A549 (cell line): ENCODE measurements around the gene TEX29. TPM values are rescaled to one million over a fixed set of nuclear protein-coding genes. Genes with fewer than 3 reads are reported as not detected.

Source experiments
- ATAC-seq, 2 experiments: fragments of 200-7000 bp in 1 of 2; fragments of >200 bp in 1 of 2; cut with Nextera tagmentation in 1 of 2; cut with Tn5 transposase in 1 of 2; 3 replicates each; pipeline versions ENCODE4 v1.8.0 to v1.9.1; 2018 to 2020; ENCODE audit warnings: mild to moderate bottlenecking in 1 of 2, moderate library complexity in 1 of 2
- CTCF ChIA-PET: fragments of 300-600 bp; sonication (Branson Sonifier 250); formaldehyde crosslinking; extraction: SDS; loops from one replicate; lab custom pipeline; 2021; ENCODE audit warnings: antibody characterized with exemption, inconsistent platforms; lab: Yijun Ruan, JAX
- POLR2A ChIA-PET: fragments of 350-600 bp; formaldehyde crosslinking; extraction: SDS; loops from one replicate; lab custom pipeline; 2021; ENCODE audit warnings: antibody characterized with exemption, inconsistent platforms; lab: Yijun Ruan, JAX
- DNase-seq, 2 experiments: peaks; one replicate each; pipeline versions ENCODE4 v3.0.0 to v3.0.0-alpha.2; 2011 to 2016; ENCODE audit warnings: low read depth in 1 of 2, low spot score in 1 of 2
- FAIRE-seq: peaks from 2 replicates; lab custom pipeline; 2011; peaks lifted over from hg19 to GRCh38; lab: Jason Lieb, UNC
- H3K27ac ChIP-seq, 2 experiments: fragments of >200 bp; sonication (Bioruptor Twin); formaldehyde crosslinking; 3 replicates each; pipeline ENCODE4 v1.5.1; 2016 to 2017
- H3K4me1 ChIP-seq: fragments of >200 bp; sonication (Bioruptor Twin); formaldehyde crosslinking; 3 replicates; pipeline ENCODE4 v1.6.1; 2016
- H3K4me2 ChIP-seq: fragments of >200 bp; sonication (Bioruptor Twin); formaldehyde crosslinking; 3 replicates; pipeline ENCODE4 v1.6.1; 2016
- H3K4me3 ChIP-seq: fragments of >200 bp; sonication (Bioruptor Twin); formaldehyde crosslinking; 3 replicates; pipeline ENCODE4 v1.5.1; 2016
- H3K9me3 ChIP-seq: fragments of >200 bp; sonication (Bioruptor Twin); formaldehyde crosslinking; 3 replicates; pipeline ENCODE4 v1.6.1; 2016
- BHLHE40 ChIP-seq: IDR thresholded peaks from 2 replicates; pipeline ENCODE4 v1.6.1; 2012; ENCODE audit warnings: low read depth, low read length, inconsistent platforms
- CBX2 ChIP-seq: fragments of 200-600 bp; sonication (generic); IDR thresholded peaks from 2 replicates; pipeline ENCODE4 v1.6.1; 2016; ENCODE audit warnings: low read depth, mild to moderate bottlenecking, borderline replicate concordance
- CBX8 ChIP-seq: fragments of 200-600 bp; sonication (generic); IDR thresholded peaks from 2 replicates; pipeline ENCODE4 v1.6.1; 2016
- CEBPB ChIP-seq, 2 experiments: fragments of >200 bp in 1 of 2; sonication (Bioruptor Twin) in 1 of 2; formaldehyde crosslinking in 1 of 2; IDR thresholded peaks; 2 replicates each; pipeline ENCODE4 v1.6.1; 2012 to 2016
- ESRRA ChIP-seq: fragments of 150-350 bp; IDR thresholded peaks from 2 replicates; pipeline ENCODE4 v1.6.1; 2014; ENCODE audit warnings: mild to moderate bottlenecking, low read length, borderline replicate concordance
- FOSB ChIP-seq: fragments of 250-450 bp; sonication (Bioruptor Pico); IDR thresholded peaks from 2 replicates; pipeline ENCODE4 v1.5.0; 2020; ENCODE audit warnings: mild to moderate bottlenecking, moderate library complexity
- FOXS1 ChIP-seq: fragments of 250-450 bp; sonication (Bioruptor Pico); IDR thresholded peaks from 2 replicates; pipeline ENCODE4 v1.5.0; 2020; ENCODE audit warnings: mild to moderate bottlenecking, moderate library complexity
- HDAC2 ChIP-seq: fragments of 200-600 bp; sonication (generic); IDR thresholded peaks from 2 replicates; pipeline ENCODE4 v1.6.1; 2016
- HOXA7 ChIP-seq: fragments of 250-450 bp; sonication (Bioruptor Pico); IDR thresholded peaks from 2 replicates; pipeline ENCODE4 v1.5.0; 2020; ENCODE audit warnings: mild to moderate bottlenecking, moderate library complexity
- HOXB13 ChIP-seq: fragments of 250-450 bp; sonication (Bioruptor Pico); IDR thresholded peaks from 2 replicates; pipeline ENCODE4 v1.5.0; 2020; ENCODE audit warnings: low read depth, mild to moderate bottlenecking, moderate library complexity
- JUN ChIP-seq, 2 experiments: fragments of >200 bp; sonication (Bioruptor Twin); formaldehyde crosslinking; IDR thresholded peaks; 2 replicates in 1 of 2; 3 replicates in 1 of 2; pipeline ENCODE4 v1.6.1; 2016 to 2017
- MAFK ChIP-seq: fragments of 450-650 bp; IDR thresholded peaks from 2 replicates; pipeline ENCODE4 v1.6.1; 2014; ENCODE audit not compliant: partially characterized antibody
- NFE2L2 ChIP-seq: fragments of 150-350 bp; conservative IDR thresholded peaks from 2 replicates; pipeline ENCODE4 v1.6.1; 2014; ENCODE audit warnings: low read length
- NPAS2 ChIP-seq: fragments of 250-450 bp; sonication (Bioruptor Pico); IDR thresholded peaks from 2 replicates; pipeline ENCODE4 v1.8.0; 2022; ENCODE audit warnings: mild to moderate bottlenecking, moderate library complexity, borderline replicate concordance
- POLR2AphosphoS2 ChIP-seq: conservative IDR thresholded peaks from 2 replicates; pipeline ENCODE4 v1.6.1; 2012; ENCODE audit warnings: low read length, improper control_type of control experiment, inconsistent platforms
- RARB ChIP-seq: fragments of 250-450 bp; sonication (Bioruptor Pico); IDR thresholded peaks from 2 replicates; pipeline ENCODE4 v1.8.0; 2021; ENCODE audit warnings: mild to moderate bottlenecking, moderate library complexity
- SREBF2 ChIP-seq: fragments of 450-650 bp; IDR thresholded peaks from 2 replicates; pipeline ENCODE4 v1.6.1; 2014; ENCODE audit warnings: mild to moderate bottlenecking, moderate library complexity
- TFCP2L1 ChIP-seq: fragments of 250-450 bp; sonication (Bioruptor Pico); IDR thresholded peaks from 2 replicates; pipeline ENCODE4 v1.5.0; 2021; ENCODE audit warnings: mild to moderate bottlenecking
- ZNF302 ChIP-seq: fragments of 250-450 bp; sonication (Bioruptor Pico); IDR thresholded peaks from 2 replicates; pipeline ENCODE4 v1.9.0; 2021; ENCODE audit warnings: inconsistent platforms, mild to moderate bottlenecking, moderate library complexity
- WGBS: methylation state at CpG from one replicate; pipeline ENCODE4 v1.1.6; 2017; ENCODE audit errors: missing lambda C conversion rate; 5-methylcytosine and 5-hydroxymethylcytosine counted together
- polyA plus RNA-seq, 4 experiments: library from polyadenylated mRNA; depleted of rRNA in 3 of 4; stranded (reverse); fragments of >200 nt; fragmentation: RNase III in 1 of 4; extraction: RNeasy Plus Mini Kit Qiagen cat#74134 plus additional on column Dnase treatment in 1 of 4; gene quantifications; 2 replicates in 3 of 4; 3 replicates in 1 of 4; pipeline ENCODE4 v1.2.3, GENCODE V29; 2011 to 2017
- TF ChIP-seq, protein P1 (sequence below): fragments of 250-450 bp; sonication (Bioruptor Pico); IDR thresholded peaks from 2 replicates; pipeline ENCODE4 v1.5.0; 2021; ENCODE audit warnings: mild to moderate bottlenecking, moderate library complexity, borderline replicate concordance
- TF ChIP-seq, protein P2 (sequence below): IDR thresholded peaks from 2 replicates; pipeline ENCODE4 v1.6.1; 2012
- TF ChIP-seq, protein P3 (sequence below): IDR thresholded peaks from 2 replicates; pipeline ENCODE4 v1.6.1; 2012

TEX29 gene
- polyA plus RNA-seq, 2 of the 4 experiments (the other 2 are of a cell fraction), result 0.13 to 0.35 TPM

GRCh38 chr13:111296417-111296816 is 24.0 kb upstream of the TEX29 start:
- Histone ChIP-seq H3K4me1 (no peaks in the 10 kb centered on the region), H3K27ac (no peak overlapping the region), H3K4me2 (no peak overlapping the region), H3K9me3 (no peaks in the 10 kb centered on the region), H3K4me3 (no peak overlapping the region)
- POLR2A ChIA-PET, result no interaction called here
- no peak for FAIRE-seq
- TF ChIP-seq, protein P1, sequence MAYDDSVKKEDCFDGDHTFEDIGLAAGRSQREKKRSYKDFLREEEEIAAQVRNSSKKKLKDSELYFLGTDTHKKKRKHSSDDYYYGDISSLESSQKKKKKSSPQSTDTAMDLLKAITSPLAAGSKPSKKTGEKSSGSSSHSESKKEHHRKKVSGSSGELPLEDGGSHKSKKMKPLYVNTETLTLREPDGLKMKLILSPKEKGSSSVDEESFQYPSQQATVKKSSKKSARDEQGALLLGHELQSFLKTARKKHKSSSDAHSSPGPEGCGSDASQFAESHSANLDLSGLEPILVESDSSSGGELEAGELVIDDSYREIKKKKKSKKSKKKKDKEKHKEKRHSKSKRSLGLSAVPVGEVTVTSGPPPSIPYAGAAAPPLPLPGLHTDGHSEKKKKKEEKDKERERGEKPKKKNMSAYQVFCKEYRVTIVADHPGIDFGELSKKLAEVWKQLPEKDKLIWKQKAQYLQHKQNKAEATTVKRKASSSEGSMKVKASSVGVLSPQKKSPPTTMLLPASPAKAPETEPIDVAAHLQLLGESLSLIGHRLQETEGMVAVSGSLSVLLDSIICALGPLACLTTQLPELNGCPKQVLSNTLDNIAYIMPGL, result no peak
- TF ChIP-seq ZNF302 (no peak), CEBPB (IDR thresholded peaks at IDR 0.05) (no peak), SREBF2 (no peak), HOXB13 (CRISPR knock-in tag) (no peak), CBX2 (no peak), ESRRA (no peak), CBX8 (no peak)
- 81% methylated on average over 6 of the region's 6 CpGs for WGBS
- no peak for DNase-seq
- no peak for ATAC-seq
- CTCF ChIA-PET, result no interaction called here

DNA sequence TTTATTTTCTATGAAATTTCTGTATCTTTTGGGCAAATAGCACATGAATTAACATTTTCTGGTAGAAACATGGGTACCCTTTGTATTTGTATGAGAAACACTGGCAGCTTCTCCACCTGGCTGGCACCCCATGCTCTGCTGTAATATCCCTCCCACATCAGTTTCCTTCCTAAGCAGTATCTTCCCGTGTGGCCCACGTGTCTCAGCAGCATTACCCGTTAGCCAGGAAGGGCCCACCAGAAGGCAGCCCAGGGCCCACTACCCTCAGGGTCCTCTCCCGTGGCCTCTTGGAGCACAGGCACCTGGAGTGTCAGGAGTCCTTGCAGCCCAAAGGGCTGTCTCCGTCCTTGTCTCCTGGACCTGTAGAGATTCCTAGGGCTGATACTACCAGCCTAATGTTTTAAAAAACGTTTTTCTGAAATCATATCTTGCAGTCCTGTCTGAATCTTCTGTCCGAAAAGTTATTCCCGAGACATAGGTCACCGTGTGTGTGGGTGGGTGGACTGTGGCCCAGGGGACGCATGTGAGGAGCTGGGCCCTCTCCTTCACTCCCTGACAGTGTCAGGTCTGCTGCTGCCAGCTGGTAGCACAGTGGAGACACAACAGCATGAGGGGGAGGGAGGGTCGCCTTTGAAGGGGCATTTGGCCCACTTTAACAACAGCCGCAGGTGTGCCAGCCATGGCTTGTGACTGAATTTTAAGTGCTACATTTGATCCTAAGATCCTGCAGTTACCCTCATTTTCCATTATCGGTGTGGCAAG is 22.0 kb upstream of the TEX29 start:
- H3K27ac ChIP-seq, result no peak overlapping the region
- ATAC-seq (no peak), FAIRE-seq (no peak)
- no peak overlapping the region for H3K4me3 ChIP-seq
- no peaks in the 10 kb centered on the region for H3K9me3 ChIP-seq
- CTCF ChIA-PET, result interaction anchor here (1.2 kb wide), 1 partner anchor 47 kb away, joined by 5 read pairs; no protein-coding TSS in a partner anchor
- H3K4me2 ChIP-seq, result no peak overlapping the region
- 82% methylated on average over 10 of the region's 13 CpGs for WGBS
- TF ChIP-seq SREBF2, result no peak
- no peak for TF ChIP-seq BHLHE40
- TF ChIP-seq, protein P2, sequence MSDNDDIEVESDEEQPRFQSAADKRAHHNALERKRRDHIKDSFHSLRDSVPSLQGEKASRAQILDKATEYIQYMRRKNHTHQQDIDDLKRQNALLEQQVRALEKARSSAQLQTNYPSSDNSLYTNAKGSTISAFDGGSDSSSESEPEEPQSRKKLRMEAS, result no peak
- TF ChIP-seq, protein P3, sequence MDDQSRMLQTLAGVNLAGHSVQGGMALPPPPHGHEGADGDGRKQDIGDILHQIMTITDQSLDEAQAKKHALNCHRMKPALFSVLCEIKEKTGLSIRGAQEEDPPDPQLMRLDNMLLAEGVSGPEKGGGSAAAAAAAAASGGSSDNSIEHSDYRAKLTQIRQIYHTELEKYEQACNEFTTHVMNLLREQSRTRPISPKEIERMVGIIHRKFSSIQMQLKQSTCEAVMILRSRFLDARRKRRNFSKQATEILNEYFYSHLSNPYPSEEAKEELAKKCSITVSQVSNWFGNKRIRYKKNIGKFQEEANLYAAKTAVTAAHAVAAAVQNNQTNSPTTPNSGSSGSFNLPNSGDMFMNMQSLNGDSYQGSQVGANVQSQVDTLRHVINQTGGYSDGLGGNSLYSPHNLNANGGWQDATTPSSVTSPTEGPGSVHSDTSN, result no peak
- TF ChIP-seq CBX8, result no peak
- TF ChIP-seq HDAC2, result no peak
- TF ChIP-seq HOXB13 (CRISPR knock-in tag), result no peak
- no peak for TF ChIP-seq TFCP2L1 (CRISPR knock-in tag)
- TF ChIP-seq RARB (CRISPR knock-in tag), result no peak
- no peak for TF ChIP-seq ESRRA
- no peak for TF ChIP-seq FOSB (CRISPR knock-in tag)
- TF ChIP-seq POLR2AphosphoS2, result no peak
- no peak for TF ChIP-seq NFE2L2
- TF ChIP-seq FOXS1 (CRISPR knock-in tag), result no peak
- TF ChIP-seq, protein P1, result no peak
- no peak for TF ChIP-seq MAFK
- TF ChIP-seq NPAS2 (CRISPR knock-in tag), result no peak
- no peak for TF ChIP-seq HOXA7
- TF ChIP-seq JUN (IDR thresholded peaks at IDR 0.05), result no peak
- TF ChIP-seq, all 56 proteins: peak for 0
- DNase-seq, result no peak
- H3K4me1 ChIP-seq, result no peaks in the 10 kb centered on the region
- POLR2A ChIA-PET, result no interaction called here
